PFSK-1 (cell line): ENCODE results near the gene EVI2A.

ENCODE experiments used
- FOXP2 ChIP-seq: optimal IDR thresholded peaks from 2 replicates; pipeline ENCODE3; 2011; ENCODE audit warnings: borderline replicate concordance, control low read depth, inconsistent platforms; ENCODE audit not compliant: insufficient read depth; ENCODE audit errors: extremely low read length, extremely low read depth
- POLR2AphosphoS5 ChIP-seq: IDR thresholded peaks from 2 replicates; pipeline ENCODE4 v1.6.1; 2012; ENCODE audit warnings: low read depth, mild to moderate bottlenecking, control low read depth, low read length, moderate library complexity
- REST ChIP-seq, 2 experiments: IDR thresholded peaks; 2 replicates each; pipeline versions ENCODE4 v1.6.1 to v1.8.0; 2011 to 2012; ENCODE audit warnings: low read depth in 2 of 2, low read length in 2 of 2, control low read depth in 1 of 2, inconsistent platforms in 1 of 2, mild to moderate bottlenecking in 1 of 2, moderate library complexity in 1 of 2; ENCODE audit not compliant: insufficient read depth in 1 of 2
- SIN3A ChIP-seq: IDR thresholded peaks from 2 replicates; pipeline ENCODE4 v1.6.1; 2012; ENCODE audit warnings: mild to moderate bottlenecking, low read length, moderate library complexity, borderline replicate concordance; ENCODE audit not compliant: insufficient read depth
- TAF1 ChIP-seq: IDR thresholded peaks from 2 replicates; pipeline ENCODE4 v1.6.1; 2012; ENCODE audit warnings: low read length, control low read depth, borderline replicate concordance; ENCODE audit not compliant: insufficient read depth

The EVI2A gene

GRCh38 chr17:31318851-31319661 lies 2.4 kb downstream of the EVI2A start:
- no peak for TF ChIP-seq POLR2AphosphoS5
- TF ChIP-seq SIN3A, result no peak
- no peak for TF ChIP-seq REST (IDR thresholded peaks at IDR 0.05; ENCODE audit: insufficient read depth in 1 of 2, low read depth in 2 of 2, low read length in 2 of 2)
- no peak for TF ChIP-seq FOXP2
- no peak for TF ChIP-seq TAF1

GRCh38 chr17:31318298-31318801 lies 3.1 kb downstream of the EVI2A start:
- no peak for TF ChIP-seq REST (IDR thresholded peaks at IDR 0.05; ENCODE audit: insufficient read depth in 1 of 2, low read depth in 2 of 2, low read length in 2 of 2)
- no peak for TF ChIP-seq FOXP2
- no peak for TF ChIP-seq POLR2AphosphoS5
- no peak for TF ChIP-seq TAF1
- no peak for TF ChIP-seq SIN3A

- TF ChIP-seq SIN3A, result no peak
- TF ChIP-seq REST (IDR thresholded peaks at IDR 0.05; ENCODE audit: insufficient read depth in 1 of 2, low read depth in 2 of 2, low read length in 2 of 2), result no peak
- TF ChIP-seq POLR2AphosphoS5, result no peak
- no peak for TF ChIP-seq TAF1
- TF ChIP-seq FOXP2, result no peak
Observed at GRCh38 chr17:31314782-31315100, 6.7 kb downstream of the EVI2A start.

- TF ChIP-seq REST (IDR thresholded peaks at IDR 0.05; ENCODE audit: insufficient read depth in 1 of 2, low read depth in 2 of 2, low read length in 2 of 2), result no peak
- TF ChIP-seq FOXP2, result no peak
- no peak for TF ChIP-seq TAF1
- TF ChIP-seq POLR2AphosphoS5, result no peak
- TF ChIP-seq SIN3A, result no peak
Observed at GRCh38 chr17:31313982-31314781, 7.2 kb downstream of the EVI2A start, which contains the start of gene EVI2B. Gene EVI2B (minus strand): TSS chr17:31314054. CDS start chr17:31305609, 8,445 bp downstream.
